Fibroblast of lung (primary cell): ENCODE results near the gene TCL1B. TPM values are rescaled to one million over a fixed set of nuclear protein-coding genes. Genes with fewer than 3 reads are reported as not detected.

Experiments used
- DNase-seq, 2 donors: peaks; one replicate each; pipeline versions ENCODE4 v3.0.0 to v3.0.0-alpha.2; 2010; ENCODE audit warnings: low read depth in 2 of 2
- H2AFZ ChIP-seq: 2 replicates; pipeline ENCODE4 v1.5.1; 2012; ENCODE audit warnings: low read length, control low read depth, inconsistent platforms
- H3K27ac ChIP-seq: 2 replicates; pipeline ENCODE4 v1.5.1; 2011; ENCODE audit warnings: low read length, control low read depth; ENCODE audit not compliant: insufficient read depth
- H3K27me3 ChIP-seq: 2 replicates; pipeline ENCODE4 v1.5.1; 2011; ENCODE audit warnings: mild to moderate bottlenecking, low read length; ENCODE audit not compliant: control insufficient read depth, insufficient read depth
- H3K36me3 ChIP-seq: 2 replicates; pipeline ENCODE4 v1.5.1; 2011; ENCODE audit warnings: low read length; ENCODE audit not compliant: control insufficient read depth, insufficient read depth
- H3K4me1 ChIP-seq: 2 replicates; pipeline ENCODE4 v1.5.1; 2011; ENCODE audit warnings: low read length; ENCODE audit not compliant: control insufficient read depth, insufficient read depth; ENCODE audit errors: extremely low read depth
- H3K4me2 ChIP-seq: 2 replicates; pipeline ENCODE4 v1.5.1; 2011; ENCODE audit warnings: low read length, control low read depth; ENCODE audit not compliant: insufficient read depth; ENCODE audit errors: extremely low read depth
- H3K4me3 ChIP-seq, 4 experiments: fragments of 200-600 bp in 1 of 4; sonication (generic) in 1 of 4; replicated peaks in 1 of 4; 2 replicates each; pipeline ENCODE4 v1.5.1; 2011 to 2016; ENCODE audit warnings: low read length in 4 of 4, low read depth in 3 of 4, mild to moderate bottlenecking in 3 of 4, control low read depth in 2 of 4, inconsistent platforms in 1 of 4, mixed read lengths in 1 of 4; ENCODE audit not compliant: insufficient read depth in 1 of 4; ENCODE audit errors: control extremely low read depth in 1 of 4
- H3K79me2 ChIP-seq: 2 replicates; pipeline ENCODE4 v1.5.1; 2012; ENCODE audit warnings: mild to moderate bottlenecking, low read length, inconsistent platforms; ENCODE audit not compliant: control insufficient read depth, insufficient read depth
- H3K9ac ChIP-seq: 2 replicates; pipeline ENCODE4 v1.5.1; 2011; ENCODE audit warnings: mild to moderate bottlenecking, low read length, control low read depth; ENCODE audit not compliant: insufficient read depth
- H3K9me3 ChIP-seq: 2 replicates; pipeline ENCODE4 v1.5.1; 2012; ENCODE audit warnings: low read depth, low read length; ENCODE audit not compliant: control insufficient read depth, insufficient read depth
- H4K20me1 ChIP-seq: 2 replicates; pipeline ENCODE4 v1.5.1; 2011; ENCODE audit warnings: low read length; ENCODE audit not compliant: control insufficient read depth, insufficient read depth; ENCODE audit errors: extremely low read depth
- EZH2 ChIP-seq: IDR thresholded peaks from 2 replicates; pipeline ENCODE4 v1.5.1; 2012; ENCODE audit warnings: low read length, control low read depth, mild to moderate bottlenecking; ENCODE audit errors: missing control alignments
- polyA plus RNA-seq, 2 donors: library from polyadenylated mRNA; depleted of rRNA in 1 of 2; stranded (reverse) in 1 of 2; unstranded in 1 of 2; fragments of >200 nt; gene quantifications; 2 replicates each; pipeline ENCODE4 v1.2.1, GENCODE V29; 2011 to 2012; ENCODE audit warnings: missing spikeins in 1 of 2
- total RNA-seq: library from RNA; depleted of rRNA; stranded (reverse); fragments of >200 nt; gene quantifications from 2 replicates; pipeline ENCODE4 v1.2.1, GENCODE V29; 2014
- TF ChIP-seq, protein P1 (sequence below), 2 donors: IDR thresholded peaks in 1 of 2; conservative IDR thresholded peaks in 1 of 2; 1 replicate in 1 of 2; 2 replicates in 1 of 2; pipeline ENCODE4 v1.5.1; 2011 to 2012; ENCODE audit warnings: low read length in 2 of 2, control low read depth in 1 of 2, inconsistent platforms in 1 of 2, low read depth in 1 of 2, mild to moderate bottlenecking in 1 of 2

Gene TCL1B
- total and polyA plus RNA-seq, 2 donors (not counting 1 experiment from before 2014, with no cell fraction given) = not detected

DNA sequence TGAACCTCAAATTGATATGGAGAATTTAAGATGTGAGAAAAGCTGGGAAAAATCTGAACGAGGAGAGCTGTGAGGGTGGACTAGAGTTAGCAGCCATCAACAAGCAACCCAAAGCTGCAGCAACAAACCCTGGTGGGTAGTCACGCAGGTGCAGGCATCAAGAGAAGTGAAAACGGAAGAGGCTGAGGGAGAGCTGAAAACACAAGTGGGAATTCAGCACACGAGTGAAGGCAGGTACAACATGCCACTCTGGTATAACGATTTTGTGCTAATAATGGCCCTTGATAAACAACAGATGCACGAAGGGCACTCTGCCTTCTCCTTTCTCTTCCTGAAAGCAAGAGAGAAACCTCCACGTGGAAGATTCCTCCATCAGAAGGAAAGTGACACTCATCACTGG, 11.5 kb downstream of the TCL1B start:
- Histone ChIP-seq H3K4me3 (no peak overlapping the region), H3K4me2 (no peak overlapping the region), H3K9me3 (no peaks in the 10 kb centered on the region), H3K79me2 (no peaks in the 10 kb centered on the region), H3K9ac (no peak overlapping the region), H3K4me1 (no peaks in the 10 kb centered on the region), H4K20me1 (no peaks in the 10 kb centered on the region), H3K27me3 (no peaks in the 10 kb centered on the region), H2AFZ (no peak overlapping the region), H3K36me3 (no peaks in the 10 kb centered on the region), H3K27ac (no peak overlapping the region)
- TF ChIP-seq, protein P1, sequence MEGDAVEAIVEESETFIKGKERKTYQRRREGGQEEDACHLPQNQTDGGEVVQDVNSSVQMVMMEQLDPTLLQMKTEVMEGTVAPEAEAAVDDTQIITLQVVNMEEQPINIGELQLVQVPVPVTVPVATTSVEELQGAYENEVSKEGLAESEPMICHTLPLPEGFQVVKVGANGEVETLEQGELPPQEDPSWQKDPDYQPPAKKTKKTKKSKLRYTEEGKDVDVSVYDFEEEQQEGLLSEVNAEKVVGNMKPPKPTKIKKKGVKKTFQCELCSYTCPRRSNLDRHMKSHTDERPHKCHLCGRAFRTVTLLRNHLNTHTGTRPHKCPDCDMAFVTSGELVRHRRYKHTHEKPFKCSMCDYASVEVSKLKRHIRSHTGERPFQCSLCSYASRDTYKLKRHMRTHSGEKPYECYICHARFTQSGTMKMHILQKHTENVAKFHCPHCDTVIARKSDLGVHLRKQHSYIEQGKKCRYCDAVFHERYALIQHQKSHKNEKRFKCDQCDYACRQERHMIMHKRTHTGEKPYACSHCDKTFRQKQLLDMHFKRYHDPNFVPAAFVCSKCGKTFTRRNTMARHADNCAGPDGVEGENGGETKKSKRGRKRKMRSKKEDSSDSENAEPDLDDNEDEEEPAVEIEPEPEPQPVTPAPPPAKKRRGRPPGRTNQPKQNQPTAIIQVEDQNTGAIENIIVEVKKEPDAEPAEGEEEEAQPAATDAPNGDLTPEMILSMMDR (conservative IDR thresholded peaks at IDR 0.05 in 1 of 2, IDR thresholded peaks at IDR 0.05 in 1 of 2; ENCODE audit: low read depth in 1 of 2, low read length in 2 of 2) = no peak
- TF ChIP-seq EZH2 = no peak
- DNase-seq = no peak

DNA sequence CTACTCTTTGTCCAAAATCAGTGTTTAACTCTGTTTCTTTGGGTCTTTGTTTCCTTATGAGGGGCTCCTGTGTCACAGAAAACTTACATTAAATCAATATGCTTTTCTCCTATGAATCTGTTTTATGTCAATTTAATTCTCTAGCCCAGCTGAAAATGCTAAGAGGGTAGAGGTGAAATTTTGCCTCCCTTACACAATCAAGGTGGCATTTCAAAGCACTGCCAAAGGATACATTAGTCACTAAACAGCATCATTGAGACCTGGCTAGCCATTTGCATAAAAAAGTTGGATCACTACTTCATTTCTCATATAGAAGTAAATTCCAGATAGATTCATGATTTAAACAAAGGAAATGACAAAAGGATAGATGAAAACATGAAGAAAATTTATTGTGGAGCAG, 12.1 kb downstream of the TCL1B start:
- Histone ChIP-seq H3K9me3 (no peaks in the 10 kb centered on the region), H3K4me1 (no peaks in the 10 kb centered on the region), H3K4me3 (no peak overlapping the region), H3K9ac (no peak overlapping the region), H3K79me2 (no peaks in the 10 kb centered on the region), H4K20me1 (no peaks in the 10 kb centered on the region), H2AFZ (no peak overlapping the region), H3K27ac (no peak overlapping the region), H3K36me3 (no peaks in the 10 kb centered on the region), H3K27me3 (no peaks in the 10 kb centered on the region), H3K4me2 (no peak overlapping the region)
- no peak for DNase-seq
- TF ChIP-seq EZH2 = no peak
- TF ChIP-seq, protein P1 (conservative IDR thresholded peaks at IDR 0.05 in 1 of 2, IDR thresholded peaks at IDR 0.05 in 1 of 2; ENCODE audit: low read depth in 1 of 2, low read length in 2 of 2) = no peak

DNA sequence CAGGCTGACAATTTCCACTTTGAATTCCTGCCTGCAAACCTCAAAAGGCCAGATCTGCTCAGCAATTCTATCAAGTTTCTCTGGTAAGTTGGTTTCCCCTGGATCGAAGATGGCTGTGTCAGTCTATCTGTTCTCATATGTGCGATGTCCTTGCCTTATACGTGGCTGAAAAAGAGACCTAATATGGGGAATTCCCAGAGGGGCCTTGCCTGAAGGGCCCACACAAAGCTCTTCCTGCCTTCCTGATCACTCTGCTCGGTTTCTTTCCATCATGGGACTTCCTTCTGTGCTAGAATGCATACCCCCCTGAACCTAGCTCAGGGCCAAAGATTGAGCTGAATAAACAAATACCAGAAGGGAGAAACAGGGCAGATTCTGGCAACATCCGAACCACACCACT, 13.2 kb downstream of the TCL1B start:
- Histone ChIP-seq H2AFZ (no peak overlapping the region), H3K4me1 (no peaks in the 10 kb centered on the region), H4K20me1 (no peaks in the 10 kb centered on the region), H3K9me3 (no peaks in the 10 kb centered on the region), H3K27me3 (no peaks in the 10 kb centered on the region), H3K4me2 (no peak overlapping the region), H3K9ac (no peak overlapping the region), H3K36me3 (no peaks in the 10 kb centered on the region), H3K4me3 (no peak overlapping the region), H3K79me2 (no peaks in the 10 kb centered on the region), H3K27ac (no peak overlapping the region)
- TF ChIP-seq, protein P1 (conservative IDR thresholded peaks at IDR 0.05 in 1 of 2, IDR thresholded peaks at IDR 0.05 in 1 of 2; ENCODE audit: low read depth in 1 of 2, low read length in 2 of 2) = no peak
- no peak for DNase-seq
